Lung (tissue), 16 donors: ENCODE results near the gene INCA1. TPM values are rescaled to one million over a fixed set of nuclear protein-coding genes. Genes with fewer than 3 reads are reported as not detected.
A peak's percentile ranks its signal among the peaks of the same experiment; 100 is the strongest.

Experiments
- ATAC-seq: fragments of 200-7000 bp; cut with Tn5 transposase; one replicate; pipeline ENCODE4 v1.9.1; 2020; ENCODE audit warnings: moderate number of reproducible peaks; ENCODE audit not compliant: insufficient read depth, low FRiP score
- DNase-seq, 3 donors: peaks; one replicate each; pipeline ENCODE4 v3.0.0-alpha.2; 2013 to 2017
- H3K27ac ChIP-seq, 2 donors: one replicate each; pipeline ENCODE4 v1.5.1; 2013; ENCODE audit warnings: mild to moderate bottlenecking in 2 of 2, moderate library complexity in 2 of 2, control low read depth in 1 of 2, inconsistent platforms in 1 of 2, low read depth in 1 of 2, low read length in 1 of 2
- H3K27me3 ChIP-seq, 3 donors: one replicate each; pipeline ENCODE4 v1.5.1; 2013; ENCODE audit warnings: low read length in 2 of 3; ENCODE audit not compliant: control insufficient read depth in 3 of 3, insufficient read depth in 3 of 3
- H3K36me3 ChIP-seq, 4 donors: one replicate each; pipeline ENCODE4 v1.5.1; 2013; ENCODE audit warnings: low read length in 4 of 4, mild to moderate bottlenecking in 1 of 4, moderate library complexity in 1 of 4; ENCODE audit not compliant: control insufficient read depth in 4 of 4, insufficient read depth in 4 of 4
- H3K4me1 ChIP-seq, 5 donors: one replicate each; pipeline ENCODE4 v1.5.1; 2013; ENCODE audit warnings: low read length in 5 of 5, mild to moderate bottlenecking in 2 of 5, moderate library complexity in 1 of 5; ENCODE audit not compliant: control insufficient read depth in 5 of 5, insufficient read depth in 5 of 5
- H3K4me3 ChIP-seq: one replicate; pipeline ENCODE4 v1.5.1; 2013; ENCODE audit warnings: mild to moderate bottlenecking, control low read depth, moderate library complexity
- H3K9ac ChIP-seq, 2 donors: one replicate each; pipeline ENCODE4 v1.5.1; 2013; ENCODE audit warnings: low read length in 2 of 2, control low read depth in 1 of 2; ENCODE audit not compliant: insufficient read depth in 1 of 2
- H3K9me3 ChIP-seq, 4 donors: one replicate each; pipeline ENCODE4 v1.5.1; 2013; ENCODE audit warnings: low read length in 3 of 4, mild to moderate bottlenecking in 1 of 4, moderate library complexity in 1 of 4; ENCODE audit not compliant: control insufficient read depth in 4 of 4, insufficient read depth in 3 of 4
- CTCF ChIP-seq: IDR thresholded peaks from 2 replicates; pipeline ENCODE4 v1.5.1; 2012; ENCODE audit warnings: mild to moderate bottlenecking; ENCODE audit errors: control extremely low read depth, extremely low read depth
- WGBS, 2 donors: extraction: QIAGEN DNeasy Blood & Tissue Kit; methylation state at CpG; one replicate each; pipeline ENCODE4 v1.1.7; 2013; 5-methylcytosine and 5-hydroxymethylcytosine counted together
- long read RNA-seq, 5 donors: transcript quantifications; one replicate each; lab custom pipeline, GENCODE V29; 2026
- polyA plus RNA-seq, 2 donors: library from polyadenylated mRNA; stranded (reverse); fragments of 200-250 nt; gene quantifications; one replicate each; pipeline ENCODE4 v1.2.1, GENCODE V29; 2013
- total RNA-seq, 2 donors: library from RNA; depleted of rRNA in 1 of 2; stranded (reverse); fragments of >200 nt in 1 of 2; gene quantifications; one replicate each; pipeline ENCODE4 v1.2.1, GENCODE V29; 2014 to 2021
- donor health status: control.
- donor health status: control.
- donor health status: Bipolar disorder and iron deficiency.
- donor health status: healthy.
- donor health status: DM: yes; HTN: yes; CAD: no.

Gene INCA1, protein sequence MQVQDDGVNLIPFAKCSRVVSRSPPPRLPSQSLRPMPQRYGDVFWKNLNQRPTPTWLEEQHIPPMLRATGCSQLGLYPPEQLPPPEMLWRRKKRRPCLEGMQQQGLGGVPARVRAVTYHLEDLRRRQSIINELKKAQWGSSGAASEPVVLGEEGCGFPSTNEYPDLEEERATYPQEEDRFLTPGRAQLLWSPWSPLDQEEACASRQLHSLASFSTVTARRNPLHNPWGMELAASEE
- total RNA-seq (1 to 10 TPM; 1.9 to 2.0 TPM), polyA plus RNA-seq (1 to 10 TPM in 1 of 2 donors, under 1 TPM in 1; 0.89 to 3.4 TPM)
- long read RNA-seq, donor 1, result 0 reads
- long read RNA-seq, donor 2, partial matches to known transcripts, result 10 of 10 reads
- long read RNA-seq, donor 2, other reads (novel, unspliced or antisense), result 0 of 10 reads
- long read RNA-seq, donor 3, partial matches to known transcripts, result 16 of 22 reads
- long read RNA-seq, donor 3, other reads (novel, unspliced or antisense), result 6 of 22 reads
- long read RNA-seq, donor 4, partial matches to known transcripts, result 13 of 13 reads
- long read RNA-seq, donor 4, other reads (novel, unspliced or antisense), result 0 of 13 reads
- long read RNA-seq, donor 5, partial matches to known transcripts, result 49 of 57 reads
- long read RNA-seq, donor 5, other reads (novel, unspliced or antisense), result 8 of 57 reads

- peak within 1 kb of the TSS; percentile 11 to 42 for H3K9ac ChIP-seq
- 0 to 1% methylated on average over 40 to 93 of the region's 93 CpGs for WGBS, 2 donors
- H3K27ac ChIP-seq, result peak within 1 kb of the TSS; percentile 78 to 92
- DNase-seq, result peak; percentile 93 to 95 (median 93)
- peaks cover 8 to 15% (median 13%) of the 10 kb centered on the region in 4 donors for H3K36me3 ChIP-seq
- H3K9me3 ChIP-seq, result no peaks in the 10 kb centered on the region
- peaks cover 5 to 27% (median 6%) of the 10 kb centered on the region in 5 donors for H3K4me1 ChIP-seq
- no peaks in the 10 kb centered on the region for H3K27me3 ChIP-seq
- no peak for TF ChIP-seq CTCF
- ATAC-seq, result peak; percentile 97
- peak within 1 kb of the TSS; percentile 78 for H3K4me3 ChIP-seq
Observed at GRCh38 chr17:4997302-4998026, at the start of gene INCA1, which contains the start of gene KIF1C. INCA1 (minus strand) TSS chr17:4997522; CDS start chr17:4994437, 3,085 bp downstream. KIF1C (plus strand) TSS chr17:4997950; CDS start chr17:5000247, 2,297 bp downstream.

DNA sequence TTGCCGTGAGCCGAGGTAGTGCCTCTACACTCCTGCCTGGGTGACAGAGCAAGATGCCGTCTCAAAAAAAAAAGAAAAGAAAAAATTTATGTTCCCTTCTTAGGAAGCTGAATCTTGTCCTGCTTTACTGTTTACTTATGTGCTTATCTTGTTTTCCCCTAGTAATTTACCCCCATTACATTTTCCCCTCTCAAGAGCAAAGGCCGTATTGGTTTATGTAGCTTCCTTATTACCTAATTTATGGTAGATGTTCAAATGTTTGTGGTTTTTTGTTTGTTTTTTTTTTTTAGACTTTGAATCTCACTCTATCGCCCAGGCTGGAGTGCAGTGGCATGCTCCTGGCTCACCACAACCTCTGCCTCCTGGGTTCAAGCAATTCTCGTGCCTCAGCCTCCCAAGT is 48.2 kb upstream of the INCA1 start:
- DNase-seq (no peak), ATAC-seq (no peak)
- TF ChIP-seq CTCF, result no peak
- Histone ChIP-seq H3K9ac (no peak overlapping the region), H3K27ac (no peak overlapping the region), H3K27me3 (no peaks in the 10 kb centered on the region), H3K4me1 (peaks cover 0 to 8% (median 0%) of the 10 kb centered on the region in 5 donors), H3K4me3 (no peak overlapping the region), H3K36me3 (no peaks in the 10 kb centered on the region), H3K9me3 (no peaks in the 10 kb centered on the region)
- WGBS, 2 donors, result 65 to 76% methylated on average over 6 of the region's 6 CpGs

DNA sequence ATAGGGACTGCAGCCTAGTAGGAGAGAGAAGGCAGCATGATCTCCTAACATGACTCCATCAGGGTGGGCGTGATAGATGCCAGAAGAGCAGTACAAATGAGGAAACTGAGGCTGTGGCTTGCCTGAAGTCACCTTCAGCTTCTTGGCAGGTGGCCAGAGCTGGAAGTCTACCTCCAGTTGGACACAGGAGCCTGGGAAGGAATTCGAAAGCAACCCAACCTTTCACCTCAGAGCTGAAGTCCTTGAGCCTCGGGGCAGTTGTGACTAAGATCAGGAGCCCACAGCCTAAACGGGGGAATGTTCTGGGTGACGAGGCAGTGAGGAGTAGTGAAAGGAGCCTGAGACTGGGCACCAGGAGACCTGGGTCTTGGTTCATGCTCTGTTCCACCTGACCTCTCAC is 47.3 kb upstream of the INCA1 start:
- no peak for ATAC-seq
- no peaks in the 10 kb centered on the region for H3K36me3 ChIP-seq
- no peak for TF ChIP-seq CTCF
- H3K27me3 ChIP-seq, result no peaks in the 10 kb centered on the region
- H3K9ac ChIP-seq, result no peak overlapping the region
- no peak overlapping the region for H3K27ac ChIP-seq
- WGBS, 2 donors, result 89 to 93% methylated on average over 5 of the region's 5 CpGs
- DNase-seq, result no peak
- no peaks in the 10 kb centered on the region for H3K9me3 ChIP-seq
- H3K4me3 ChIP-seq, result no peak overlapping the region
- peaks cover 0 to 2% (median 0%) of the 10 kb centered on the region in 5 donors for H3K4me1 ChIP-seq
